ENCODE results near the gene CACNB1.

CACNB1 gene

GRCh38 chr17:39125143-39125875, 72.2 kb downstream of the CACNB1 start:
- no peak overlapping the region for H3K4me3 ChIP-seq (ENCODE audit: low read length)
- DNase-seq (ENCODE audit: low read depth), result no peak
- TF ChIP-seq CTCF (conservative IDR thresholded peaks at IDR 0.05; ENCODE audit: low read length), result no peak

GRCh38 chr17:39123627-39124026, 73.8 kb downstream of the CACNB1 start:
- TF ChIP-seq CTCF (conservative IDR thresholded peaks at IDR 0.05; ENCODE audit: low read length), result no peak
- no peak for DNase-seq (ENCODE audit: low read depth)
- no peak overlapping the region for H3K4me3 ChIP-seq (ENCODE audit: low read length)

Data from AG10803 (cell line).